B cell (primary cell): ENCODE measurements around the gene KIAA1217.

Source experiments
- EZH2 ChIP-seq: IDR thresholded peaks from 2 replicates; pipeline ENCODE4 v1.6.1; 2012; ENCODE audit warnings: borderline replicate concordance, low read depth, mild to moderate bottlenecking, moderate library complexity, low read length; ENCODE audit not compliant: insufficient read depth, poor library complexity, severe bottlenecking
- TF ChIP-seq, protein P1 (sequence below): fragments of 200-600 bp; IDR thresholded peaks from one replicate; pipeline ENCODE4 v1.8.0; 2022; ENCODE audit warnings: antibody characterized with exemption, mild to moderate bottlenecking

DNA sequence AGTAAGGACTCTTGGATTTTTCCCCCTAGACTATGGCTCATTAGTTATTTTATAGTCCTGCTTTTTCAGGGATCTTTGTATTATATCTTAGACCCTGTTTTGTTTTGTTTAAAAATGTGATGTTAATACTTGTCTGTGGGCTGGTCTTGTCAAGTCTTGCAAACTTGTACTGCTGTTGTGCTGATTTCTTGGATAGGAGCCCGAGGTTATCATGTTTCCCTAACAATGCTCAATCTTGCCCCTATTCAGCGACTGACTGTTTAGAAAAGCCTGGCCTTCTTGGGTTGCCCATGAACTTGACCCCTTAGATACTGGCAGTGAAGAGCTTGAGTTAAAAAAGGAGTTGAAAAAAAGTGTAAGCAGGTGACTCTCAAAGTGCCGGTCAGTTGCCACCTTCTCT lies 115.7 kb downstream of the KIAA1217 start:
- TF ChIP-seq, protein P1, sequence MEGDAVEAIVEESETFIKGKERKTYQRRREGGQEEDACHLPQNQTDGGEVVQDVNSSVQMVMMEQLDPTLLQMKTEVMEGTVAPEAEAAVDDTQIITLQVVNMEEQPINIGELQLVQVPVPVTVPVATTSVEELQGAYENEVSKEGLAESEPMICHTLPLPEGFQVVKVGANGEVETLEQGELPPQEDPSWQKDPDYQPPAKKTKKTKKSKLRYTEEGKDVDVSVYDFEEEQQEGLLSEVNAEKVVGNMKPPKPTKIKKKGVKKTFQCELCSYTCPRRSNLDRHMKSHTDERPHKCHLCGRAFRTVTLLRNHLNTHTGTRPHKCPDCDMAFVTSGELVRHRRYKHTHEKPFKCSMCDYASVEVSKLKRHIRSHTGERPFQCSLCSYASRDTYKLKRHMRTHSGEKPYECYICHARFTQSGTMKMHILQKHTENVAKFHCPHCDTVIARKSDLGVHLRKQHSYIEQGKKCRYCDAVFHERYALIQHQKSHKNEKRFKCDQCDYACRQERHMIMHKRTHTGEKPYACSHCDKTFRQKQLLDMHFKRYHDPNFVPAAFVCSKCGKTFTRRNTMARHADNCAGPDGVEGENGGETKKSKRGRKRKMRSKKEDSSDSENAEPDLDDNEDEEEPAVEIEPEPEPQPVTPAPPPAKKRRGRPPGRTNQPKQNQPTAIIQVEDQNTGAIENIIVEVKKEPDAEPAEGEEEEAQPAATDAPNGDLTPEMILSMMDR = no peak
- TF ChIP-seq EZH2 = no peak
